Activated B cell treated with CpG ODN at 0.5 μM for 24 hours (primary cell): Measurements from ENCODE around the gene PRKAR2A. TPM values are rescaled to one million over a fixed set of nuclear protein-coding genes. Genes with fewer than 3 reads are reported as not detected.
"Not testable (repeated sequence)": the region's sequence is repeated elsewhere in the genome, so short reads cannot be mapped to it uniquely, and the experiment has no call there.

Experiments used
- ATAC-seq: fragments of 200-7000 bp; cut with Tn5 transposase; one replicate; pipeline ENCODE4 v1.10.0; 2021; ENCODE audit warnings: low read depth, mild to moderate bottlenecking, moderate library complexity
- CTCF ChIA-PET: fragments of 350-600 bp; sonication (Branson Sonifier 250); formaldehyde crosslinking; loops from one replicate; lab custom pipeline; 2021; ENCODE audit warnings: antibody characterized with exemption; lab: Charles Lee
- POLR2A ChIA-PET: fragments of 350-600 bp; sonication (Branson Sonifier 250); formaldehyde crosslinking; loops from one replicate; lab custom pipeline; 2021; ENCODE audit warnings: antibody characterized with exemption; lab: Charles Lee
- DNase-seq: peaks from one replicate; pipeline ENCODE4 v3.0.0; 2022
- H3K27ac Mint-ChIP-seq: one replicate; pipeline ENCODE4 v1.8.0; 2020; ENCODE audit warnings: mixed read lengths
- H3K27me3 Mint-ChIP-seq: one replicate; pipeline ENCODE4 v1.8.0; 2021; ENCODE audit warnings: mixed read lengths
- H3K36me3 Mint-ChIP-seq: one replicate; pipeline ENCODE4 v1.8.0; 2021; ENCODE audit warnings: low read depth, mixed read lengths
- H3K4me1 Mint-ChIP-seq: one replicate; pipeline ENCODE4 v1.8.0; 2021; ENCODE audit warnings: mixed read lengths
- H3K4me3 Mint-ChIP-seq: one replicate; pipeline ENCODE4 v1.8.0; 2020; ENCODE audit warnings: mild to moderate bottlenecking, mixed read lengths
- H3K9me3 Mint-ChIP-seq: one replicate; pipeline ENCODE4 v1.8.0; 2020; ENCODE audit warnings: mixed read lengths
- intact Hi-C: fragments of 100-400 bp; cut with micrococcal nuclease; formaldehyde crosslinking; loops from one replicate; pipeline ENCODE4 v1.15.1; 2024
- total RNA-seq: library from RNA; stranded (reverse); gene quantifications from 2 replicates; pipeline ENCODE4 v1.2.3, GENCODE V29; 2022
- TF ChIP-seq, protein P1 (sequence below): fragments of 200-600 bp; IDR thresholded peaks from one replicate; pipeline ENCODE4 v1.8.0; 2022; ENCODE audit warnings: antibody characterized with exemption, mild to moderate bottlenecking

PRKAR2A gene
- total RNA-seq, 1 donor from 2014 or later = 28.0 TPM

DNA sequence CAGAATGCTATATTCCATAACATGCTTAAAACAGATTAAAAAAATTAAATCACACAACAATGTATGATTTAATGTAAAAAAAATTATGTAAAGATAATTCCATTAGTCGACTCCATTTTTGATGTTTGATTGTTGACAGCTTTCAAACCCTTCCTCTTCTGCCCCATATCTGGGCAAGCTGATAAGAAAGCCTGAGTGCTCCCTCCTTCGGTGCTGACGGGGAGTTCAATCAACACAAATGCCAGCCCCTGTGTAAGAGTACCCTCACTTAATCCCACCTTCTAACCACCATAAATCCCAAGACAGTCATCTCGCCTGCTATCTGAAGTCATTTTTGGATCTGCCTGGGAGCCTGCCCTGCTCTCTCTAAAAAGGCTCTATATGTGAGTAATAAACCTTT lies 70.8 kb downstream of the PRKAR2A start:
- TF ChIP-seq, protein P1, sequence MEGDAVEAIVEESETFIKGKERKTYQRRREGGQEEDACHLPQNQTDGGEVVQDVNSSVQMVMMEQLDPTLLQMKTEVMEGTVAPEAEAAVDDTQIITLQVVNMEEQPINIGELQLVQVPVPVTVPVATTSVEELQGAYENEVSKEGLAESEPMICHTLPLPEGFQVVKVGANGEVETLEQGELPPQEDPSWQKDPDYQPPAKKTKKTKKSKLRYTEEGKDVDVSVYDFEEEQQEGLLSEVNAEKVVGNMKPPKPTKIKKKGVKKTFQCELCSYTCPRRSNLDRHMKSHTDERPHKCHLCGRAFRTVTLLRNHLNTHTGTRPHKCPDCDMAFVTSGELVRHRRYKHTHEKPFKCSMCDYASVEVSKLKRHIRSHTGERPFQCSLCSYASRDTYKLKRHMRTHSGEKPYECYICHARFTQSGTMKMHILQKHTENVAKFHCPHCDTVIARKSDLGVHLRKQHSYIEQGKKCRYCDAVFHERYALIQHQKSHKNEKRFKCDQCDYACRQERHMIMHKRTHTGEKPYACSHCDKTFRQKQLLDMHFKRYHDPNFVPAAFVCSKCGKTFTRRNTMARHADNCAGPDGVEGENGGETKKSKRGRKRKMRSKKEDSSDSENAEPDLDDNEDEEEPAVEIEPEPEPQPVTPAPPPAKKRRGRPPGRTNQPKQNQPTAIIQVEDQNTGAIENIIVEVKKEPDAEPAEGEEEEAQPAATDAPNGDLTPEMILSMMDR = no peak
- no peak overlapping the region for H3K4me3 Mint-ChIP-seq
- no peak for ATAC-seq
- POLR2A ChIA-PET = no interaction called here
- intact Hi-C loops = no loop called here
- CTCF ChIA-PET = no interaction called here
- no peaks in the 10 kb centered on the region for H3K9me3 Mint-ChIP-seq
- no peak overlapping the region for H3K27ac Mint-ChIP-seq
- H3K27me3 Mint-ChIP-seq = no peaks in the 10 kb centered on the region
- no peaks in the 10 kb centered on the region for H3K4me1 Mint-ChIP-seq
- no peak for DNase-seq
- peaks cover 34% of the 10 kb centered on the region for H3K36me3 Mint-ChIP-seq

DNA sequence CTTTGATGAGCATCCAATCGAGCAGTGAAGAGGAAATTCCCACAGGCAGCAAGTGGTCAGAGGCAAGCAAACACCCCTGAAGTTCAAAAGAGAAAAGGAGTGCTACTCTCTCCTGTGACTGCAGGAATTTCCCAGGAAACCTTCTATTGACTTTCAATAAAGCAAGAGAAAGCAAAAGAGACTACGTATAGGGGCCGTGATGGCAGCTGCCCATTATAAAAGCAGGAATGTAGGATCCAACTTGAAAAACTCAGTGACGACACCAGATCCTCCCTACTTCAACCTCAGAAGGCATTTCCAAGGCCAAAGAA lies 77.5 kb downstream of the PRKAR2A start:
- ATAC-seq = no peak
- Mint-ChIP-seq H3K9me3 (no peaks in the 10 kb centered on the region), H3K27me3 (no peaks in the 10 kb centered on the region), H3K4me1 (no peaks in the 10 kb centered on the region), H3K4me3 (no peak overlapping the region), H3K36me3 (peaks cover 48% of the 10 kb centered on the region), H3K27ac (no peak overlapping the region)
- no peak for DNase-seq
- POLR2A ChIA-PET = no interaction called here
- TF ChIP-seq, protein P1 = no peak
- intact Hi-C loops = no loop called here
- CTCF ChIA-PET = no interaction called here

DNA sequence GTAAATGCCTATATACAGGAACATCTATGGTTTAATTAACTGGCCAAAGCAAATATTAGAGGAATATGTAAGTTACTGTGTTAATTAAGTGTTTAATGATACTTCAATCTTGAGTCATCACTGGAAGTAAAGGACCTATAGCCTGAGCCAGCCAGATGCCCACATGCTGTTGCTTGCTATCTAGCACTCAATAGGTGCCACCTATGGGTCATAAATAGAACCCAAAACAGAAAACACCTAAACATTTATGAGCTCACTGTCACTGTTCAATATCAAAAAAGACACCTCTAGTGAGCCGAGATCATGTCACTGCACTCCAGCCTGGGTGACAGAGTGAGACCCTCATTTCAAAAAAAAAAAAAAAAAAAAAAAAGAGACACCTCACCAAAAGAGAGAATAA lies 82.3 kb downstream of the PRKAR2A start:
- POLR2A ChIA-PET = no interaction called here
- Mint-ChIP-seq H3K4me1 (no peaks in the 10 kb centered on the region), H3K4me3 (no peak overlapping the region), H3K27me3 (no peaks in the 10 kb centered on the region), H3K9me3 (no peaks in the 10 kb centered on the region), H3K27ac (no peak overlapping the region), H3K36me3 (peaks cover 46% of the 10 kb centered on the region)
- ATAC-seq = no peak
- TF ChIP-seq, protein P1 = no peak
- CTCF ChIA-PET = interaction anchor here (1.0 kb wide), 1 partner anchor 24 kb away, joined by 3 read pairs; no protein-coding TSS in a partner anchor
- intact Hi-C loops = no loop called here
- no peak for DNase-seq

DNA sequence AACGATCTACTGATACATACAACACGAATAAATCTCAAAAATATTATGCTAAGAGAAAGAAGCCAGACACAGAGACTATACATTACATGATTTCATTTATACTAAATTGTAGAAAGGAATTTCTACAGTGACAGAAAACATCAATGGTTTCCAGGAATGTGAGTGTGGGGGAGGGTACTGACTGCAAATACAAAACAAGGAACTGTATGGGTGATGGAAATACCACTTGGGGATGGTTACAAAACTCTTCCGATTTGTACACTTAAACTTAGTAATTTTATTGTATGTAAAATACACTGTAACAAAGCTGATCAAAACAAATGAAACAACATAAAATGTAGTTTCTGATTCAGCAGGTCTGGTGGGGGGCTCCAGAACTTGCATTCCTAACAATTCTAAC lies 84.9 kb downstream of the PRKAR2A start:
- DNase-seq (no peak), ATAC-seq (no peak)
- ChIA-PET CTCF (interaction anchor here (1.3 kb wide), 1 partner anchor 23 kb away, joined by 4 read pairs; no protein-coding TSS in a partner anchor), POLR2A (no interaction called here)
- Mint-ChIP-seq H3K4me1 (no peaks in the 10 kb centered on the region), H3K4me3 (no peak overlapping the region), H3K27me3 (no peaks in the 10 kb centered on the region), H3K9me3 (no peaks in the 10 kb centered on the region), H3K36me3 (peaks cover 48% of the 10 kb centered on the region), H3K27ac (no peak overlapping the region)
- TF ChIP-seq, protein P1 = no peak
- intact Hi-C loops = no loop called here

DNA sequence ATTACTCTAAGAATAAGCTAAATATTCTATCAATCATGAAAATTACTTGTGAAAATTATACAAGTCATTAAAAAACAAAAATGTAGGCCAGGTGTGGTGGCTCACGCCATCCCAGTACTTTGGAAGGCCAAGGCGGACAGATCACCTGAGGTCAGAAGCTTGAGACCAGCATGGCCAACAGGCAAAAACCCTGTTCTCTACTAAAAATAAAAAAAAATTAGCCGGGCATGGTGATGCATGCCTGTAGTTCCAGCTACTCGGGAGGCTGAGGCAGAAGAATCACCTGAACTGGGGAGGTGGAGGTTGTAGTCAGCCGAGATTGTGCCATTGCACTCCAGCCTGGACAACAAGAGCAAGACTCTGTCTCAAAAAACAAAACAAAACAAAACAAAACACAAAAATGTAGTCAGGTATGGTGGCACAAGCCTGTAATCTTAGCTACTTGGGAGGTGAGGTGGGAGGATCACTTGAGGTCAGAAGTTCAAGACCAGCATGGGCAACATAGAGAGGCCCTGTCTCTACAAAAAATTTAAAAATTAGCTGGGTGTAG lies 87.6 kb downstream of the PRKAR2A start:
- H3K27ac Mint-ChIP-seq, CTCF ChIA-PET, DNase-seq, H3K4me1 Mint-ChIP-seq, intact Hi-C loops, H3K4me3 Mint-ChIP-seq, H3K9me3 Mint-ChIP-seq, H3K27me3 Mint-ChIP-seq, ATAC-seq: not testable (repeated sequence)
- POLR2A ChIA-PET = interaction anchor here (0.6 to 0.7 kb wide), 2 partner anchors 19 to 314 kb away, joined by 5 to 6 read pairs; partner anchors contain the start of gene ATRIP
- peaks cover 52% of the 10 kb centered on the region for H3K36me3 Mint-ChIP-seq

DNA sequence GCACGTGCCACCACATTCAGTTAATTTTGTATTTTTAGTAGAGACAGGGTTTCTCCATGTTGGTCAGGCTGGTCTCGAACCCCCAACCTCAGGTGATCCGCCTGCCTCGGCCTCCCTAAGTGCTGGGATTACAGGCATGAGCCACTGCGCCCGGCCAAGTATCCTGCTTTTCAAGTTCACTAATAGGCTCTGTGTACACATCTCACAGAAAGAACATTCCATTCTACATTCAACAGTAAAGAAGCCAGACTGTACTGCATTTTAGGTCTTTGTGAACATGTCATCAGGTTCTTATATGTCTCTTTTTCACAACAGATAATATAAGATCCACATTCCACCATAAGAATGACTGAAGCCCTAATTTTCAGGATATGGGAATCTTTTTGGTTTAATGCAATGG lies 88.1 kb downstream of the PRKAR2A start:
- DNase-seq = not testable (repeated sequence)

More for the DNA sequence above, 88.1 kb downstream of the PRKAR2A start:
- intact Hi-C loops, CTCF ChIA-PET, ATAC-seq, H3K4me3 Mint-ChIP-seq, H3K4me1 Mint-ChIP-seq, H3K9me3 Mint-ChIP-seq, H3K27me3 Mint-ChIP-seq, H3K27ac Mint-ChIP-seq: not testable (repeated sequence)
- H3K36me3 Mint-ChIP-seq = peaks cover 47% of the 10 kb centered on the region
- POLR2A ChIA-PET = interaction anchor here (0.6 kb wide), 1 partner anchor 19 kb away, joined by 5 read pairs; no protein-coding TSS in a partner anchor
